Measurements from ENCODE around the gene BMP8A. TPM values are rescaled to one million over a fixed set of nuclear protein-coding genes. Genes with fewer than 3 reads are reported as not detected.

The BMP8A gene
- total RNA-seq, 1 experiment from 2014 or later = 4.1 TPM

DNA sequence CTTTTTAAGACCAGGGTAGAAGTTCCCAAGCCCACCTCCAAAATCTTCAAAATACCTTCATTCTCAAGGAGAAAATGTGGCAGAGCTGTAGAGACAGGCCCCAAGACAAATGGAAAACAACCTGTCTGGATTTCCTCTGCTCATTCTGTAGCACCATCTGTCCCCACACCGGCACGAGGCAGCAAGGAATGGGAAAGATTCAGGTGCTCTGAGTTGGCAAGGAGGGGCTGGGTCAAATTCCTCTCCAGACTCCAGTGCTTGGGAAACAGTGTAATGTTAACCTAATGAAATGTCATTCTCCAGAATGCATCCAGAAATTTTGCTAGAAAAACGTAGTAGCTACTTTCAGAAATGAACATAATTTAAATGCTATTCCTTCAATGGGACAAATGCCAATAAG is 75.9 kb downstream of the BMP8A start:
- ATAC-seq = no peak
- DNase-seq (ENCODE audit: low read depth, low spot score) = no peak
- Histone ChIP-seq H3K9me2 (ENCODE audit: insufficient read depth) (no peaks in the 10 kb centered on the region), H3K4me1 (ENCODE audit: control insufficient read depth in 1 of 2, insufficient read depth in 2 of 2, low read length in 2 of 2) (no peaks in the 10 kb centered on the region), H4K20me1 (ENCODE audit: insufficient read depth) (peaks cover 59% of the 10 kb centered on the region; the same call in 1 of the 2 replicates), H3K9ac (ENCODE audit: low read length) (no peak overlapping the region), H3K4me3 (replicated peaks in 1 of 2; ENCODE audit: low read depth in 1 of 2, low read length in 2 of 2) (no peak overlapping the region), H3K36me3 (ENCODE audit: control insufficient read depth in 1 of 2, insufficient read depth in 2 of 2, low read length in 2 of 2) (peaks cover 91 to 95% of the 10 kb centered on the region in 2 experiments), H3K4me2 (ENCODE audit: low read length) (no peak overlapping the region), H2AFZ (ENCODE audit: low read depth, low read length, poor library complexity, severe bottlenecking) (no peak overlapping the region), H3K27me3 (ENCODE audit: insufficient read depth, low read length) (no peaks in the 10 kb centered on the region), H3K9me3 (ENCODE audit: control insufficient read depth in 1 of 2, insufficient read depth in 1 of 2, low read depth in 1 of 2, low read length in 2 of 2) (no peaks in the 10 kb centered on the region), H3K79me2 (ENCODE audit: insufficient read depth, low read length) (peaks cover 99% of the 10 kb centered on the region), H3K27ac (ENCODE audit: low read depth, low read length) (no peak overlapping the region)
- intact Hi-C loops (cut with micrococcal nuclease) = no loop called here
- ChIA-PET POLR2A (no interaction called here), CTCF (no interaction called here), RAD21 (ENCODE audit: low non-redundant PET in 1 of 2, low total read pairs in 2 of 2, uncharacterized antibody in 2 of 2, unreplicated experiment in 2 of 2) (no interaction called here)
- TF ChIP-seq RAD21 (IDR thresholded peaks at IDR 0.05; ENCODE audit: low read depth) (no peak), ZFX (IDR thresholded peaks at IDR 0.05) (no peak), FOSL1 (IDR thresholded peaks at IDR 0.05; ENCODE audit: low read depth) (no peak), EZH2 (IDR thresholded peaks at IDR 0.05) (no peak), CBX3 (IDR thresholded peaks at IDR 0.05; ENCODE audit: low read depth) (no peak), SP1 (IDR thresholded peaks at IDR 0.05; ENCODE audit: low read depth) (no peak), TCF7L2 (IDR thresholded peaks at IDR 0.05; ENCODE audit: borderline replicate concordance, extremely low read depth, insufficient read depth, insufficient read length) (no peak), EGR1 (IDR thresholded peaks at IDR 0.05; ENCODE audit: low read depth) (no peak), YY1 (IDR thresholded peaks at IDR 0.05; ENCODE audit: extremely low read depth, insufficient replicate concordance, low read depth, low read length) (no peak), EZH2phosphoT487 (IDR thresholded peaks at IDR 0.05; ENCODE audit: borderline replicate concordance) (no peak), ZNF274 (IDR thresholded peaks at IDR 0.05; ENCODE audit: low read depth, low read length) (no peak)
- TF ChIP-seq, protein P1, sequence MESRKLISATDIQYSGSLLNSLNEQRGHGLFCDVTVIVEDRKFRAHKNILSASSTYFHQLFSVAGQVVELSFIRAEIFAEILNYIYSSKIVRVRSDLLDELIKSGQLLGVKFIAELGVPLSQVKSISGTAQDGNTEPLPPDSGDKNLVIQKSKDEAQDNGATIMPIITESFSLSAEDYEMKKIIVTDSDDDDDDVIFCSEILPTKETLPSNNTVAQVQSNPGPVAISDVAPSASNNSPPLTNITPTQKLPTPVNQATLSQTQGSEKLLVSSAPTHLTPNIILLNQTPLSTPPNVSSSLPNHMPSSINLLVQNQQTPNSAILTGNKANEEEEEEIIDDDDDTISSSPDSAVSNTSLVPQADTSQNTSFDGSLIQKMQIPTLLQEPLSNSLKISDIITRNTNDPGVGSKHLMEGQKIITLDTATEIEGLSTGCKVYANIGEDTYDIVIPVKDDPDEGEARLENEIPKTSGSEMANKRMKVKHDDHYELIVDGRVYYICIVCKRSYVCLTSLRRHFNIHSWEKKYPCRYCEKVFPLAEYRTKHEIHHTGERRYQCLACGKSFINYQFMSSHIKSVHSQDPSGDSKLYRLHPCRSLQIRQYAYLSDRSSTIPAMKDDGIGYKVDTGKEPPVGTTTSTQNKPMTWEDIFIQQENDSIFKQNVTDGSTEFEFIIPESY (IDR thresholded peaks at IDR 0.05; ENCODE audit: extremely low read depth, insufficient replicate concordance, low read length) = no peak
- TF ChIP-seq, protein P2, sequence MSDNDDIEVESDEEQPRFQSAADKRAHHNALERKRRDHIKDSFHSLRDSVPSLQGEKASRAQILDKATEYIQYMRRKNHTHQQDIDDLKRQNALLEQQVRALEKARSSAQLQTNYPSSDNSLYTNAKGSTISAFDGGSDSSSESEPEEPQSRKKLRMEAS (IDR thresholded peaks at IDR 0.05) = no peak
- no TSS peak for BruUV-seq (replicated peaks)

All from HCT116 (cell line).